Activated CD4-positive, CD25-positive, alpha-beta regulatory T cell (primary cell): ENCODE data around the gene SF3A1.
A peak's percentile ranks its signal among the peaks of the same experiment; 100 is the strongest.

Experiments
- DNase-seq, 4 experiments: peaks; one replicate each; lab custom pipeline; 2025; lab: John Stamatoyannopoulos, UW

The SF3A1 gene

GRCh38 chr22:30288419-30289140 lies 68.1 kb downstream of the SF3A1 start:
- no peak for DNase-seq

DNA sequence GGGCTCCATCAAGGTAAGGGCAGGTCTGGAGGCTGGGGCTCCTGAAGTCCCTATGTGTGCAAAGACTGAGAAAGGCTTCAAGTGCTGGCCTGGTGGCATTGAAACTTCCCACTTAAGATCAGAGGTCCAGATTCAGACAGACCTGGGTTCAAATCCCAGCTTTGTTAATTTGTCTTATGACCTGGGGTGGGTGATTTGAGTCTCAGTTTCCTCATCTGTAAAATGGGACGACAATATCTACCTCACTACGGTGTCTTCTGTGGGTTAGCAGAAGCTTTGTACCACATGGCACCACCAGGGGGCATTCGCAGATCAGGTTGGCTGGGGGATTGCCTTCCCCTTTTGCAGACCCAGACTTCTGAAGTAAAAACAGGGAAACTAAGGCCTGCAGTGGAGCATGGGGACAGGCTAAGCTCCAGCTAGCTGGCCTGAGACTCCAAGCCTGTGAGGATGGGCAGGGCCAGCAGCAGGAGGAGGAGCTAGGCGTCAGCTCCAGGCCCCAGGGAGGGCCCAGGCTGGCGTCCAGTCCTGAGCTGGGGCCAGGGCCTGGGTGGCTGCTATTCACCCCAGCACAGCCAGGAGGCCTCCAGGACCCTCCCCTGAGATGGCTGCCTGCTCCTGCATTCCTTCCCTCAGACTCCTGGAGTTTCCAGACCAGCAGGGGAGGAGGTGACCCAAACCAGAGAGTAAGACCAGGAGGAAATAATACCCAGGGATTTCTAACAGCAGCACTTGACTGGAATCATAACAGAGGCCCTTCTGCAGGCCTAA lies 68.9 kb downstream of the SF3A1 start:
- DNase-seq = peak; percentile 77 to 85 (median 78)

GRCh38 chr22:30286813-30287647 lies 69.7 kb downstream of the SF3A1 start:
- peak; percentile 72 to 90 (median 82) for DNase-seq

DNA sequence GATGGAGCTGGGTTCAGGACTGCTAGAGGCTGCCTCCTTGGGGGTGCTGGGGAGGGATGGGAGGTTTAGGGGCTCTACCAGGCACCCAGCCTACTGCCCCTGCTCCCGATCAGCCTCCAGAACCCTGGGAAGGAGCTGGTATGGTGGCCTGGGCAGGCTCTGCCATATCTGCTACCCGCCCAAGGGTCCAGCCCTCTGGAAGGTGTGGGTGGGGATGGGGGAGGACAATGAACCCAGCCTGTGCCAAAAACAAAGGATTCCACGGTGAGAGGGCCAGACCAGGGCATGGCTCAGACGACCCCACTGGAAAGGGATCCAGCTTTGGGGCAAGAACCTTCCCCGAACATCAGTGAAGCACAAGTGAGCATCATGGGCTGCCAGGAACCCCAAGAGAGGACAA lies 70.4 kb downstream of the SF3A1 start:
- no peak for DNase-seq

- no peak for DNase-seq
Observed at GRCh38 chr22:30285846-30286200, 70.9 kb downstream of the SF3A1 start.

DNA sequence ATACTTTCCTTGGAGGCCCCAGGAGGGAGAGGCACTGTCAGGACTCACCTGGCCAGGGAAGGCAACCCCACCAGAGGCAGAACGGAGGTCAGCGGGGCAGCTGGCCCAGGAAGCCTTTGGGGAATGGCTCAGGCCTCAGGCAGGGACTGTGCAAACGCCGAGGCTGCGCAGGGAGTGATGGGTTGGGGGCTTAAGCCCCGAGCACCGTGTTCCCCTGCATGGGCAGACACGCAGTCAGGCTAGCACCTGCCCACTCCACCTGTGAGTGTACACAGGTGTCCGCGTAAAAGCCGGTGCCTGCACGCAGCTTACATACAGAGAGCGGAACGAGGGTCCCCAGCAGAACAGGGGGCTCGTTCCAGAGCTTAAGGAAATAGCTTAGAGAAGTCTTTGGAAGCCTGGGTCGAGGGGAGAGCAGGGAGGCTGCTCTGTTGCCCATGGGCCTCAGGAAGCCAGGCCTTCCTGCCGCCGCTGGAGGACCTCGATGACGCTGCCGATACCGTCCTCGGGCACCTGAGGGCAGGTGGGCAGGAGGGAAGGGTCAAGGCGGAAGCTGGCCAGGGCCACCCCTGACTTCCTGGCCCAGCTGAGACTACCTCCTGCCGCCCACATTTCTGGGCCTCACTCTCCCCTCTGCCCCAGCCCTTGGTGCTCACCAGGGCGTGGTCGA lies 71.4 kb downstream of the SF3A1 start:
- no peak for DNase-seq

- DNase-seq = no peak
Observed at GRCh38 chr22:30284666-30285065, 72.0 kb downstream of the SF3A1 start.

DNA sequence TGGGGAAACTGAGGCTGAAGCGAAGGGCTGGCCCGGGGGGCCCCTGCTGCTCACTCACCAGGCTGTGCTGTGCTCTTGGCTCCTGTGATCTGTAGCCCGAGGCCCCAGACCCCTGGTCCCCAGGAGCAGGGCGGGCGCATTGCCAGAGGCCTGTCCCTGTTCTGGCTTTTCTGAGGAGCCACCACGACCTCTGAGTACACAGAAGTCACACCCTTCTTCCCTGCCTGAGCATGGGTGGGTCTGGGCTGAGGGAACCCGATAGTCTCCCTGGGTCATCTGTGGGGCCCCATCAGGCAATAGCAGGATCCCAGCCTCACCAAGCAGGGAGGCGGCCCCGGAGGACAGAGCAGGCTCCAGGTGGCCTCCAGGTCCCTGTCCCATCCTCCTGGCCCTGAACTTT lies 72.5 kb downstream of the SF3A1 start:
- no peak for DNase-seq

- no peak for DNase-seq
Observed at GRCh38 chr22:30283342-30283741, 73.4 kb downstream of the SF3A1 start.

GRCh38 chr22:30282616-30283046 lies 74.1 kb downstream of the SF3A1 start:
- DNase-seq = no peak
